Lung (tissue), 16 donors: ENCODE data around the gene PBRM1. TPM values are rescaled to one million over a fixed set of nuclear protein-coding genes. Genes with fewer than 3 reads are reported as not detected.

Source experiments
- ATAC-seq: fragments of 200-7000 bp; cut with Tn5 transposase; one replicate; pipeline ENCODE4 v1.9.1; 2020; ENCODE audit warnings: moderate number of reproducible peaks; ENCODE audit not compliant: insufficient read depth, low FRiP score
- DNase-seq, 3 donors: peaks; one replicate each; pipeline ENCODE4 v3.0.0-alpha.2; 2013 to 2017
- H3K27ac ChIP-seq, 2 donors: one replicate each; pipeline ENCODE4 v1.5.1; 2013; ENCODE audit warnings: mild to moderate bottlenecking in 2 of 2, moderate library complexity in 2 of 2, control low read depth in 1 of 2, inconsistent platforms in 1 of 2, low read depth in 1 of 2, low read length in 1 of 2
- H3K27me3 ChIP-seq, 3 donors: one replicate each; pipeline ENCODE4 v1.5.1; 2013; ENCODE audit warnings: low read length in 2 of 3; ENCODE audit not compliant: control insufficient read depth in 3 of 3, insufficient read depth in 3 of 3
- H3K36me3 ChIP-seq, 4 donors: one replicate each; pipeline ENCODE4 v1.5.1; 2013; ENCODE audit warnings: low read length in 4 of 4, mild to moderate bottlenecking in 1 of 4, moderate library complexity in 1 of 4; ENCODE audit not compliant: control insufficient read depth in 4 of 4, insufficient read depth in 4 of 4
- H3K4me1 ChIP-seq, 5 donors: one replicate each; pipeline ENCODE4 v1.5.1; 2013; ENCODE audit warnings: low read length in 5 of 5, mild to moderate bottlenecking in 2 of 5, moderate library complexity in 1 of 5; ENCODE audit not compliant: control insufficient read depth in 5 of 5, insufficient read depth in 5 of 5
- H3K4me3 ChIP-seq: one replicate; pipeline ENCODE4 v1.5.1; 2013; ENCODE audit warnings: mild to moderate bottlenecking, control low read depth, moderate library complexity
- H3K9ac ChIP-seq, 2 donors: one replicate each; pipeline ENCODE4 v1.5.1; 2013; ENCODE audit warnings: low read length in 2 of 2, control low read depth in 1 of 2; ENCODE audit not compliant: insufficient read depth in 1 of 2
- H3K9me3 ChIP-seq, 4 donors: one replicate each; pipeline ENCODE4 v1.5.1; 2013; ENCODE audit warnings: low read length in 3 of 4, mild to moderate bottlenecking in 1 of 4, moderate library complexity in 1 of 4; ENCODE audit not compliant: control insufficient read depth in 4 of 4, insufficient read depth in 3 of 4
- CTCF ChIP-seq: IDR thresholded peaks from 2 replicates; pipeline ENCODE4 v1.5.1; 2012; ENCODE audit warnings: mild to moderate bottlenecking; ENCODE audit errors: control extremely low read depth, extremely low read depth
- WGBS, 2 donors: extraction: QIAGEN DNeasy Blood & Tissue Kit; methylation state at CpG; one replicate each; pipeline ENCODE4 v1.1.7; 2013; 5-methylcytosine and 5-hydroxymethylcytosine counted together
- long read RNA-seq, 5 donors: transcript quantifications; one replicate each; lab custom pipeline, GENCODE V29; 2026
- polyA plus RNA-seq, 2 donors: library from polyadenylated mRNA; stranded (reverse); fragments of 200-250 nt; gene quantifications; one replicate each; pipeline ENCODE4 v1.2.1, GENCODE V29; 2013
- total RNA-seq, 2 donors: library from RNA; depleted of rRNA in 1 of 2; stranded (reverse); fragments of >200 nt in 1 of 2; gene quantifications; one replicate each; pipeline ENCODE4 v1.2.1, GENCODE V29; 2014 to 2021
- donor health status: control.
- donor health status: control.
- donor health status: Bipolar disorder and iron deficiency.
- donor health status: healthy.
- donor health status: DM: yes; HTN: yes; CAD: no.

Gene PBRM1
- total RNA-seq = 10 to 100 TPM; 63.8 to 92.8 TPM
- 10 to 100 TPM in 1 of 2 donors, 1 to 10 TPM in 1; 9.8 to 17.6 TPM for polyA plus RNA-seq
- long read RNA-seq, donor 1, partial matches to known transcripts = 91 of 114 reads
- long read RNA-seq, donor 1, other reads (novel, unspliced or antisense) = 22 of 114 reads
- long read RNA-seq, donor 2, partial matches to known transcripts = 78 of 106 reads
- long read RNA-seq, donor 2, other reads (novel, unspliced or antisense) = 27 of 106 reads
- long read RNA-seq, donor 3, partial matches to known transcripts = 78 of 84 reads
- long read RNA-seq, donor 3, other reads (novel, unspliced or antisense) = 6 of 84 reads
- long read RNA-seq, donor 4, partial matches to known transcripts = 86 of 92 reads
- long read RNA-seq, donor 4, other reads (novel, unspliced or antisense) = 5 of 92 reads
- long read RNA-seq, donor 5, partial matches to known transcripts = 7 of 8 reads
- long read RNA-seq, donor 5, other reads (novel, unspliced or antisense) = 0 of 8 reads

GRCh38 chr3:52685709-52686691 lies at the start of gene PBRM1, which contains the start of gene GNL3:
TSS of gene PBRM1 (minus strand) at chr3:52685913.
TSS of gene GNL3 (plus strand) at chr3:52686032. CDS start at chr3:52686093, 61 bp downstream.
- ATAC-seq = peak; percentile 94
- no peak for TF ChIP-seq CTCF
- H3K9ac ChIP-seq = peak within 1 kb of the TSS; percentile 85 to 93
- H3K27ac ChIP-seq = peak within 1 kb of the TSS; percentile 98 to 99
- peak within 1 kb of the TSS; percentile 95 for H3K4me3 ChIP-seq
- WGBS, 2 donors = 0 to 1% methylated on average over 62 to 82 of the region's 82 CpGs
- peaks cover 20 to 40% (median 28%) of the 10 kb centered on the region in 4 donors for H3K36me3 ChIP-seq
- DNase-seq = peak; percentile 95 to 98 (median 96)
- H3K4me1 ChIP-seq = peaks cover 4 to 30% (median 7%) of the 10 kb centered on the region in 5 donors
- no peaks in the 10 kb centered on the region for H3K27me3 ChIP-seq
- H3K9me3 ChIP-seq = no peaks in the 10 kb centered on the region

DNA sequence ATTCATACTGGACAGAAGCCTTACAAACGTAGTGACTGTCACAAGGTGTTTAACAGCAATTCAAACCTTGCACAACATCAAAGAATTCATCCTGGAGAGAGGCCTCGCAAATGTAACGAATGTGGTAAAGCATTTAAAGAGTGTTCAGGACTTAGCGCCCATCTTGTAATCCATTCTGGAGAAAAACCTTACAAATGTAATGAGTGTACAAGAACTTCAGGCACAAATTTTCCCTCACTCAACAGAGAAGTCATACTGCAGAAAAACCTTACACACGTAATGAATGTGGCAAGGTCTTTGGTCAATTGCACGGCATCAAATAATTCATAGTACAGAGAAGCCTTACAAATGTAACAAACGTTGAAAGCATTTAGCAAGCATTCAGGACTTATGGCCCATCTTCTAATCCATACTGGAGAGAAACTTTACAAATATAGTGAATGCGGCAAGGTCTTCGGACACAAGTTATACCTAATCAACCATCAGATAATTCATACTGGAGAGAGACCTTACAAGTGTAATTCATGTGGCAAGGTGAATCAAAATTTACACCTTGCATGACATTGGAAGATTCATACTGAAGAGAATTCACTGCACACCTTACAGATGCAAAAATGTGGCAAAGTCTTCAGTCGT lies 47.7 kb upstream of the PBRM1 start:
- TF ChIP-seq CTCF = no peak
- no peak for ATAC-seq
- DNase-seq = no peak

DNA sequence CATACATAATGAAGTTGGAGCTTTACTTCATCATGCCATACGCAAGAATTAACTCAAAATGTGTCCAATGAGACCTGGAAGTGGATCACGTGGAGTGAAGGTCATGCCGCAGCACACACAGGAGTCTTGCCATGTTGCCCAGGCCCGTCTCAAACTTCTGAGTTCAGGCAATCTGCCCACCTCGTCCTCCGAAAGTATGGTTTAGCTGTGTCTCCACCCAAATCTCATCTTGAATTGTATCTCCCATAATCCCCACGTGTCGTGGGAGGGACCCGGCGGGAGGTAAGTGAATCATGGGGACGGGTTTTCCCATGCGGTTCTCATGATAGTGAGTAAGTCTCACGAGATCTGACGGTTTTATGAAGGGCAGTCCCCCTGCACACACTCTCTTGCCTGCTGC lies 45.9 kb upstream of the PBRM1 start:
- H3K27me3 ChIP-seq = no peaks in the 10 kb centered on the region
- no peak overlapping the region for H3K4me3 ChIP-seq
- peaks cover 0 to 4% (median under 1%) of the 10 kb centered on the region in 4 donors for H3K9me3 ChIP-seq
- no peaks in the 10 kb centered on the region for H3K4me1 ChIP-seq
- peaks cover 20 to 29% (median 22%) of the 10 kb centered on the region in 4 donors for H3K36me3 ChIP-seq
- 83 to 96% methylated on average over 14 of the region's 14 CpGs for WGBS, 2 donors
- DNase-seq (no peak), ATAC-seq (no peak)
- H3K9ac ChIP-seq = no peak overlapping the region
- H3K27ac ChIP-seq = no peak overlapping the region
- no peak for TF ChIP-seq CTCF

More for the DNA sequence above, 47.7 kb upstream of the PBRM1 start:
- WGBS, 2 donors = 86 to 97% methylated on average over 10 of the region's 10 CpGs
- H3K27me3 ChIP-seq = no peaks in the 10 kb centered on the region
- no peak overlapping the region for H3K9ac ChIP-seq
- peaks cover 20 to 39% (median 24%) of the 10 kb centered on the region in 4 donors for H3K36me3 ChIP-seq
- no peak overlapping the region for H3K4me3 ChIP-seq
- H3K9me3 ChIP-seq = peaks cover 0 to 4% (median 0%) of the 10 kb centered on the region in 4 donors
- no peak overlapping the region for H3K27ac ChIP-seq
- H3K4me1 ChIP-seq = no peaks in the 10 kb centered on the region
